HL-60/S4 treated with retinoic acid at 250 ng/mL for 4 days and 3 days (cell line): Measurements from ENCODE around the gene CABLES1.
"Not testable (repeated sequence)": the region's sequence is repeated elsewhere in the genome, so short reads cannot be mapped to it uniquely, and the experiment has no call there.

ENCODE experiments used
- in situ Hi-C: fragments of 300-500 bp; cut with MboI; formaldehyde crosslinking; loops from 2 replicates; pipeline ENCODE4 v1.7.0; 2022; ENCODE audit warnings: low sequenced_read_pairs

CABLES1 gene

GRCh38 chr18:23141104-23141999 lies 6.1 kb downstream of the CABLES1 start:
- in situ Hi-C loops = no loop called here

GRCh38 chr18:23142251-23142929 lies 7.1 kb downstream of the CABLES1 start:
- in situ Hi-C loops = no loop called here

- in situ Hi-C loops = no loop called here
These were observed 7.9 kb downstream of the CABLES1 start for GRCh38 chr18:23143016-23143814.

- in situ Hi-C loops = no loop called here
These were observed 8.6 kb downstream of the CABLES1 start for GRCh38 chr18:23143815-23144261.

GRCh38 chr18:23144640-23145039 lies 9.4 kb downstream of the CABLES1 start:
- in situ Hi-C loops = no loop called here

GRCh38 chr18:23145621-23146020 lies 10.3 kb downstream of the CABLES1 start:
- in situ Hi-C loops = no loop called here

GRCh38 chr18:23146861-23147469 lies 11.7 kb downstream of the CABLES1 start:
- in situ Hi-C loops = no loop called here

- in situ Hi-C loops = no loop called here
These were observed 13.1 kb downstream of the CABLES1 start for GRCh38 chr18:23148382-23148781.

- in situ Hi-C loops = no loop called here
These were observed 14.3 kb downstream of the CABLES1 start for GRCh38 chr18:23149570-23149969.

- in situ Hi-C loops = no loop called here
These were observed 16.3 kb downstream of the CABLES1 start for GRCh38 chr18:23151414-23152099.

GRCh38 chr18:23154030-23154429 lies 18.7 kb downstream of the CABLES1 start:
- in situ Hi-C loops = no loop called here

GRCh38 chr18:23154823-23155500 lies 19.7 kb downstream of the CABLES1 start:
- in situ Hi-C loops = no loop called here

GRCh38 chr18:23155537-23155936 lies 20.3 kb downstream of the CABLES1 start:
- in situ Hi-C loops = no loop called here

- in situ Hi-C loops = no loop called here
These were observed 20.8 kb downstream of the CABLES1 start for GRCh38 chr18:23156134-23156533.

- in situ Hi-C loops = no loop called here
These were observed 22.8 kb downstream of the CABLES1 start for GRCh38 chr18:23158058-23158457.

GRCh38 chr18:23158884-23159283 lies 23.6 kb downstream of the CABLES1 start:
- in situ Hi-C loops = not testable (repeated sequence)

- in situ Hi-C loops = no loop called here
These were observed 24.1 kb downstream of the CABLES1 start for GRCh38 chr18:23159344-23159743.

GRCh38 chr18:23162473-23162872 lies 27.2 kb downstream of the CABLES1 start:
- in situ Hi-C loops = no loop called here

GRCh38 chr18:23163786-23164533 lies 28.7 kb downstream of the CABLES1 start:
- in situ Hi-C loops = no loop called here
